Stimulated activated CD4-positive, alpha-beta T cell treated with anti-CD3 and anti-CD28 coated beads, TNF-alpha, amount 100 ng/mL, for 4 hours (primary cell): Measurements from ENCODE around the gene EED.
"Not testable (repeated sequence)": the region's sequence is repeated elsewhere in the genome, so short reads cannot be mapped to it uniquely, and the experiment has no call there.

ENCODE experiments used
- DNase-seq, 3 experiments: peaks; one replicate each; pipeline ENCODE4 v3.0.0-alpha.2; 2020; ENCODE audit warnings: low read depth in 3 of 3

EED gene

DNA sequence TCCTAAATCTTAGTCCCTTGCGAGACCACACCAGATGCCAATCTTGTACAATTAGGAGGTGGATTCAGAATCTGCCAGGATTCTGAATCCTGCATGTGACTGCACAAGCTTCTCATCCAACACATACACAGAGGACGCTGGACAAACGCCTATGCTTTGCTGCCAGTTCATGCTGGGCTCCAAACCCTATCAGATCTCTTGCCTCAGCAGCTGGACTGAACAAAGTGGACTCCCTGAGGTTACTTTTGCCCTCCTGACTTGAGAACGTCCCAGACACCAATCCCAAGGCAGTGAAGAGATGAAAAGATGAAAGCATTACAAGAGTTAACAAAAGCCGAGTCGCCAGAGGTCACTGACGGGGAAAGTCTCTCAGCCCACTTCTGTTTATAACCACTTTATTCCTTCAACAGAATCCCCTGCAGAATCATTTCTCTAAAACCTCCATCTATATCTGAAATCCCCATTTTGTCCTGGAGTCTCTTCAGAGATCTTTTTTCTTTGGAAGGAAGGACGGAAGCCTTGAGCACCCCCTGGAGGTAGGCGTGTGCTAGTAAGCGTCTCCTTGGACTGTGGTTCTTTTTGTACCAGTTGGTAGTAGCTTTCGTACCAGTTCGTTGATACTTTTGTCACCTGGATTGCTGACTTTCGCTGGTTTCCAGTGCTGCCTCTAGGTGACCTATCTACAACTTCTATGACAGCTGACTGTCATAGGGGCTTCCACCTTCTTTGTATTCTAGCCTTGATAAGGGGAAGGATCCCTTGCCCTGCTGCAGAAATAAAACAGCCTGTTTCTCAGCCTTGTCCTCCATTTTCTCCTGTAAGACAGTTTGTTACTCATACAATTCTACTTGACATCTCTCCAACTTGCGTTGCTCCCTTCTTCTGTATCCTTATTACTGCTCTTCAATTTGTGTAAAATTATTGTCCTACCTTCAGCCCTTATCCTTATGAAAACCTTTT lies 26.1 kb upstream of the EED start:
- peak; percentile 18 to 34 (median 28) for DNase-seq

DNA sequence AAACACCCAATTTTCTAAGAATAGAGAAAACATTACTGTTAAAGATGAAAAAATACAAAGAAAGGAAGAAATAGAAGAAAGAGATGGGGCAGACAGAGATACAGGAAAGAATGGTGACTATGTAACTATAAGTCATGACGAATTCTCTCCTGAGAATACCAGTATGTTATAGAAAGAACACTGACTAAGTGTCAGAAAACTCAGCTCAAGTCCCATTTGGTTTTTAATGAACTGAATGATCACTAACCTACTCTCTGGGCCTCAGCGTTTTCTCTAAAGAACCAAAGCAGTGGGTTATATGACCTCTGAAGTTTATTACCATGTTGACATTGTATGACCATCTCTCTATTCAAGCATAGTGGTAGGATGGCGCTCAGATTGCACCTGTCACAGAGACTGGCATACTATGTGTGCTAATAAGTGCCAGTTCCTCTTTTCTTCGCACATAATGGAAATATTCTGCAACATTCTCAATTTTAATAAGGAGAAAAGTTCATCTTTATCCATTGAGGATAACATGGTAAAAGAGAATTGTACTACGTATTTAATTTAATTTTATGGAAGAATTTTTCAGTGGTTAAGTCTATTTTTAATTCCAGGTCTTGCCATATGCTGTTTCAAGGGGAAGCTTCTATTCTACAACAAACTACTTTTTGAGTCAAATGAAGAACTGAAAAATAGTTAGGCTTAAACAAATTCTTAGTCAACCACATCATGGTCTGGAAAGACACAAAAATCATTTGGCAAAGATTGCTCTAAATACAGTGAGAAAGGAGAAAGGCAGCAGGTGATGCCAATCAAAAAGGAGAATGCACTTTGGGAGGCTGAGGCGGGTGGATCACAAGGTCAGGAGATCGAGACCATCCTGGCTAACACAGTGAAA lies 25.0 kb upstream of the EED start:
- DNase-seq = no peak

DNA sequence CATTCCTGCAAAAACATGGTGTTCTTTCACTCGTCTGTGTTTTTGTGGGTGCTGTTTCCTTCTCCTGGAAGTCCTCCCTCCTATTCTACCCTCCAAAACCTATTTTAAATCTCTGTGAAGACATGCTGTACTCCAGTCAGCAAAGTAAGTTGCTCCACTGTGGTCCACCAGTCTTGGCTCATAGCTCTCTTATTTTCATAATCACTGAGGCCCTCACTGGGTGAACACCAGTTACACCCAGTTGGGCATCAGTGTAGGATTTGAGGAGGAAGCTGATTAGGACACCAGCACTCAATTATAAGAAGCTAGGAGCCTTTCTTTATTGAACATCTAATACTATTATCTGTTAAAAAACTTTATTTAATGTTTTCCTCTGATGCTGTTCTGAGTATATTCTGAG lies 23.9 kb upstream of the EED start:
- DNase-seq = no peak

DNA sequence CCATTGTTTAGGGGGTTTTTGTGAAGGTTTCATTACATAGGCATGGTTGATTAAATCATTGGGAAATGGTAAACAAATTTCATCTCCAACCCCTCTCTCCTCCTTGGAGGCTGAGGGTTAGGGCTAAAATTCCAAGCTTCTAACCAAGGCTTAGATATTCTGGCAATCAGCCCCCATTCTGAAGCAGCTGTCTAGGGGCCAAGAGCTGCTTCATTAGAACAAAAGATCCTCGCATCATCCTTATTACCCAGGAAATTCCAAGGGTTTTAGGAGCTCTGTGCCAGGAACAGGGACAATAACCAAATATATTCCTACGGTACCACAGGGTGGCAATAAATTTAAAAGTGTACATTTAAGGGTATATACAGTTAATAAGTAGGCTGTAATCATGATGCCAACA lies 22.5 kb upstream of the EED start:
- no peak for DNase-seq

DNA sequence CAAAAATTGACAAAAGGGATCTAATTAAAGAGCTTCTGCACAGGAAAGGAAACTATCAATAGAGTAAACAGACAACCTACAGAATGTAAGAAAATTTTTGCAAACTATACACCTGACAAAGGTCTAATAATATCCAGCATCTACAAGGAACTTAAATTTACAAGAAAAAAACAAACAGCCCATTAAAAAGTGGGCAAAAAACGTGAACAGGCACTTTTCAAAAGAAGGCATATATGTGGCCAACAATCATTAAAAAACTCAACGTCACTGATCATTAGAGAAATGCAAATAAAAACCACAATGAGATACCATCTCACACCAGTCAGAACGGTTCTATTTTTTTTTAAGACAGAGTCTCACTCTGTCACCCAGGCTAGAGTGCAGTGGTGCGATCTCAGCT lies 20.0 kb upstream of the EED start:
- not testable (repeated sequence) for DNase-seq

DNA sequence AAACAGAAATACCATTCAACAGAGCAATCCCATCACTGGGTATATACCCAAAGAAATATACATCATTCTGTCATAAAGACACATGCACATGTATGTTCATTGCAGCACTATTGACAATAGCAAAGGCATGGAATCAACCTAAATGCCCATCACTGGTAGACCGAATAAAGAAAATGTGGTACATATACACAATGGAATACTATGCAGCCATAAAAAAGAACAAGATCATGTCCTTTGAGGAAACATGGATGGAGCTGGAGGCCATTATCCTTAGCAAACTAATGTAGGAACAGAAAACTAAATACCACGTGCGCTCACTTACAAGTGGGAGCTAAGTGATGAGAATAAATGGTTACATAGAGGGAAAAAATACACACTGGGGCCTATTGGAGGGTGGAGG lies 19.2 kb upstream of the EED start:
- not testable (repeated sequence) for DNase-seq

DNA sequence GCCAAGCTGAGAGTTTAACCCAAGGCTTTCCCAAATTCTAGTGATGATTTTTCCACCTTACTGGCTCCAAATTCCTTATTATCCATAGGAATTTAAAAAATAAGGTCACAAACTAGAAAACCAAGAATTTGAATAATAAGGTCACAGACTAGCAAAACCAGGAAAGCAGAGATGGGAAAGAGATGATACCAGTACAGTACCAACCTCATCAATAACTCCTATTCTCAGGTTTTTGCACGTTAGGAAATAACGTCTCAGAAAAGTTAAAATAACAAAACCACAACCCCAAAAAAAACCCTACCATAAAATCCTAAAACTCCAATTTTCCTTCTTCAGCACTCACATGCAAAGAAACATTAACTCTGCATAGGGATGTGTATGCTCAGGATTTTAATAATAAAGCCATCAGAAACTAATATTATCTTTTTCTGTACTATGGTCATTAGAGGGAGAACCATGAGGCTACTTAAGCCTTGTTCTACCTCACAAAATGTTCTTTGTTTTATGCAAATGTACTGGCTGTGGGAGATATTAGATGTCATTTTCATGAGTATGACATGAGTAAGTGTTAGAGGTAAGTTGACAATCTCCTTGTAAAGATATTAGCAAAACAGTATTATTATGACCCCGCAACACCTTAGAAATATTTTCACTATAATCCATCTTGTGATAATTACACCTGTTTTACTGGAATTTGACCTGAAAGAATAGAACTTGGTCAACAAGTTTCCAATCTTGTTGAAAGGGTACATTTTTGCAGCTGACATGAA lies 16.1 kb upstream of the EED start:
- no peak for DNase-seq

DNA sequence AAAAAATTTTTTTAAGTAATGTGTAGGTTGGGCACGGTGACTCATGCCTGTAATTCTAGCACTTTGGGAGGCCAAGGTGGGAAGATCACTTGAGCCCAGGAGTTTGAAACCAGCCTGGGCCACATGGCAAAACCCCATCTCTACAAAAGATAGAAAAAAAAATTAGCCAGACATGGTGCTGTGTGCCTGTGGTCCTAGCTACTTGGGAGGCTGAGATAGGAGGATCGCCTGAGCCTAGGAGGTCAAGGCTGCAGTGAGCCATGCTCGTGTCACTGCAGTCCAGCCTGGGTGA lies 15.6 kb upstream of the EED start:
- DNase-seq = peak in 1 of 3 experiments; percentile 14

DNA sequence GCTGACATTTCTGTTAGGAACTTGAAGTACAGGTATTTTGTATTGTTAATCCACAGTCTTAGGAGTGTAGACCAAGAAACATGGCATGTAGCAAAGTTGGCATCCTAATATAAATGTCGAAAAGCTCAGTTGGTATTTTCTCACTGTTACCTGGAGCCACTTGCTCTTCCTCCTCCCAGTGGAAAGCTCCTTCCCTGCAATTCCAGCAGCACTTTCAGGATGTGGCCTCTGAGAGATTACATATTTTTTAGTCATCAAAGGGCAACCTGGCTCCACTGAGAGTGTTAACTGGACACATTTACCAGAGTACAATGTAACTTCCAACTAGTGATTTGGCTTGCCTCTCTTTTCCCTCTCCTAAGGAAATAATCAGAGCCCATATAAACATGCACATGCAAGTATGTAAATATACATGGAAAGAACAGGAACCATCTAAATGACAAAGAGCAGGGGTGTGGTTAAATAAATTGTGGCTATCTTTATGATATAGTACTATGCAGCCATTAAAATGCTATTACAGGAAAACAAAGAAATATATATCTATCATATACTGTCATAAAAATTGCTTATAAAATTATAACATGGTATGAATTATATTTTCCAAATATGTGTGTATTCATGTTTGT lies 14.3 kb upstream of the EED start:
- no peak for DNase-seq

DNA sequence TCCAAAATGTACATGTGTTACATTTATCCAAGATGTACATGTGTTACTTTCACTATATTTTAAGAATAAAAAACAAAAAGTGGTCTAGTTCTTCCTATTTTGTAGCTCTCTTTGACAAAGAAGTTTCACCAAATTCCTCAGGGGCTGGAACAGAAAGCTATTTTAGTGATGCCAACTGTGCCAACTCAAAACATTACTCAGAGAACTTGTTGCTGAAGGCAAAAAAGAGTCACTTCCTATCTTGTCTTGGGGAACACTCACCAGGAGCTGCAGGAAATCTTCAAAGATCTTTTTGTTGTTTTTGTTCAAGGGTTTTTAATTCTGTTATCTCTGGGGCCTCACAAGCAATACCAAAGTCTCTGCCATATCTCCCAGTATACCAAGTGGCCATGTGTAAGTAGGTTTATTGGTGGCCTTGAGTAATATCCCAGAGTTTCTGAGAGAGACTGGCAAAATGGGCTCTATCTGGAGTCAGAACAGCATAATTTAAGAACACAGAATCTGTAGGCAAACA lies 13.6 kb upstream of the EED start:
- no peak for DNase-seq

DNA sequence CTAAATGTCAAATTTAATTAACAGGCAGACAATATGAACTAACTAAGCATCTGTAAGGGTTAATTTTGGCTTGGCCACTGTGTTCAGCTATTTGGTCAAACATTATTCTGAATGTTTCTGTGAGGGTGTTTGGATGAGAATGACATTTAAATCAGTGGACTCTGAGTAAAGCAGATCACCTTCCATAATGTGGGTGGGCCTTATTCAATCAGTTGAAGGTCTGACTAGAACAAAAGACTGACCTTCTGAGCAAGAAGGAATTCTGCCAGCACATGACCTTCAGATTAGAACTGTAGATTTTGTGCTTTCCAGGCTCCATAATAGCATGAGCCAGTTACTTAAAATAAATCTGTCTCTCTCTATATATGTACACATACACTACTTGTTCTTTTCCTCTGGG lies 12.0 kb upstream of the EED start:
- no peak for DNase-seq

DNA sequence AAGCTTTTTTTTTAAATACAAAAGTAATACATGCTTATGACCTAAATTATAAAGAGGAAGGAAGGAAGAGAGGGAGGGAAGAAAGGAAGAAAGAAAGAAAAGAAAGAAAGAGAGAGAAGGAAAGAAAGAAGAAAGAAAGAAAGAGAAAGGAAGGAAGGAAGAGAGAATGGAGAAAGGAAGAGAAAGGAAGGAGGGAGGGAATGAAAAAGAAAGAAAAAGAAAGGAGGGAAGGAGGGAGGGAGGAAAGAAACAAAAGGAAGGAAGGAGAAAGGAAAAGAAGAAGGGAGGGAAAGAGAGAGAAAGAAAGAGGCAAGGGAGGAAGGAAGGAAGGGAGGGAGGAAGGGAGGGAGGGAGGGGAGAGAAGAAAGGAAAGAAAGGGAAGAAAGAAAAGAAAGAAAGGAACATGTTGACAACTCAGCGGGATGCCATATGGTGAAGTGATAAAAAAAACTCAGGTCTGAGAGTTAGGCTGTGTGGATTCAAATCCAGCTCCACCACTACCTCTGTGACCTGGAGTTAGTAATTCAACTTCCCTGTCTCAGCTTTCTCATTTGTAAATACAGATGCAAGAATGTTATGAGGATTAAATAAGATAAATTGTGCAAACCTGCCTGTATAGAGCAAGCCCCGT lies 9.6 kb upstream of the EED start:
- no peak for DNase-seq

DNA sequence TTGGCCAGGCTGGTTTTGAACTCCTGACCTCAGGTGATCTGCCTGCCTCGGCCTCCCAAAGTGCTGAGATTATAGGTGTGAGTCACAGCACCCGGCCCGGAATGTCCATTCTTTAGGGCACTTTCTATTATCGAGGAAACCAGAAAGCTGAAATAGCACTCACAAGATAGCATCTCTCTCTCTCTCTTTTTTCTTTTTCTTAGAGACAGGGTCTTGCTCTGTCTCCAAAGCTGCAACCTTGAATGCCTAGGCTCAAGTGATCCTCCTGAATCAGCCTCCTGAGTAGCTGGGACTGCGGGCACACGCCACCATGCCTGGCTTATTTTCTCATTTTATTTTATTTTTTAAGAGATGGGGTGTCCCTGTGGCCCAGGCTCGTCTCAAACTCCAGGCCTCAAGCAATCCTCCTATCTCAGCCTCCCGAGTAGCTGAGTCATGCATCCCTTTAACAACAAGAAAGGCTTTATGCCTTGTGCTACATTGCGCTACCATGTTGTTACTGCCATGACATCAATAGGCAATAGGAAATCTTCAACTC lies 7.2 kb upstream of the EED start:
- no peak for DNase-seq

DNA sequence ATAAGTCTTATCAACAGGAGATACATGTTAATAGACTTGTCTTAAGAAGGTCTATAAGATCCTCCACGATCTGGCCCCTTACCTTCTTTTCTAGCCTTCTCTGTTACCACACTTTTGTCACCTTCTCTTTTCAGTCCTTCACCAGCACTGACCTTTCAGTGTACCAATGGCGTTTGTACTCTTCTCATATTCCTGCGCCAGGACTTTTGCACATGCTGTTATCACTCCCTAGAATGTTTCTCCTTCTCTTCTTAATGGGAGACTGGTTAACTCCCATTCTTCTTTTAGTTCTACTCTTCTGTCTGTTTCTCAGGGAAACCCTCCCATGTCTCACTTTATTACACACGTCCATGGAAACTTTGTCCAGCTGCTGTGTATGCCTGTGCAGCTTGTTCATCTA lies 4.4 kb upstream of the EED start:
- no peak for DNase-seq

DNA sequence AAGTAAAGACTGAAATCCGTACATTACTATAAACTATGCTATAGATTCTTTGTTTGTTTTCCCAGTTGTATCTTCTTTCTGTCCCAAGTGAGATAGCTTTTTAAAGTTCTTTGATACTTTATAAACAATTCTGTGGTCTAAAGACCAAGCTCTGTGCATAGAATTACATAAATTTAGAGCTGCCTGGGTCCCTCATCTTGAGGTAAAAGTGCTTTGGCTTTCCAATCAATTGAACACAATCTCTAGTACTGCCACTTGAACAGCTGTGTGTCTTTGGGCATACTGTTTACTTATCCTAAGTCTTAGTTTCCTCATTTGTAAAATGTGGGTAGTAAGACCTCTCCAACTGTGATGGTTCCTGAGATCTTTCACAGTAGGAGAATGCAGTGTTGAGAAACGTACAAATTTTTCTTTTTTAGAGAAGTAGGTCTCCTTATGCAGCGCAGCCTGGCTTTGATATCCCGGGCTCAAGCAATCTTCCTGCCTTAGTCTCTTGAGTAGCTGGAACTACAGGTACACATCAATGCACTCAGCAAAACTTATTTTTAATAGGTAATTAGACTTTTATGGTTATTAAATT lies 2.5 kb upstream of the EED start:
- DNase-seq = no peak

DNA sequence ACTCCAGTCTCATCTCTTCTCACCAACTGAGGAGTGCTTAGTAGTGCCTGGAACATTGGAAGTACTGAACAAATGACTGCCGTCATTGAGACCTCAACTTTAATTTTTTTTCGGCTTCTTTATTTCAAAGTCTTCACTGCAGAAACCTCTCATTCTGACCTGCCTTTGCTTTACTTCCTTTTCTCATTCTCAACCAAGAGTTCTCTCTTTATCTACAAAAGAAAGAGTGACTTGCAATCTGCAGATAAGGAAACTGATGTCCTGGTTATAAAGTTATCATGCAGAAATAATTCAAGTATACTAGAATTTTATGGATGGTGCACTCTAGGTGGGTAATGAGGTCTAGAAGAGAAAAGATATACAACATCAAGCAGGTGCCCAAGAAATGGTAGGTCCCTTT lies 1.2 kb upstream of the EED start:
- DNase-seq = no peak

DNA sequence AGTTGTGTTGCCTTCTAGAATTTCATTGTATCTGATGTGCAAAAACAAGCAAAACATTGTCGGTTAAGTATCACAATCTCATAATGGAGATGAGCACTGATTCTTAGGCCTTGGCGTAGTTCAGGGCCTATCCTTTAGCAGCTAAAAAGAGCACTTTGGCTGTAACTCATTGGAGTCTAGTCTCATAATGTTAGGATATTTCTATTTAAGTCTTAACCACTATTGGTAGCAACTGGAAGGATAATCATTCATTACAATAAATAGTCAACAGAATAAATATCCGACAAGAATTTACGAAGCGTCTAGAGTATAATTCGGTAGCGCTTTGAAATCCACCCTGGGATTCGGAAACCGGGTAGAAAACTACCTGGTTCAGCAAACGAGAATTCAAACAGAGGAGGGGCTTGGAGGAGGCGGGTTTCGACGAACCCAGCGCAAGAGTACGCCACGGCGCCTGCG lies 461 bp upstream of the EED start:
- DNase-seq = peak in 2 of 3 experiments; percentile 79 to 86

DNA sequence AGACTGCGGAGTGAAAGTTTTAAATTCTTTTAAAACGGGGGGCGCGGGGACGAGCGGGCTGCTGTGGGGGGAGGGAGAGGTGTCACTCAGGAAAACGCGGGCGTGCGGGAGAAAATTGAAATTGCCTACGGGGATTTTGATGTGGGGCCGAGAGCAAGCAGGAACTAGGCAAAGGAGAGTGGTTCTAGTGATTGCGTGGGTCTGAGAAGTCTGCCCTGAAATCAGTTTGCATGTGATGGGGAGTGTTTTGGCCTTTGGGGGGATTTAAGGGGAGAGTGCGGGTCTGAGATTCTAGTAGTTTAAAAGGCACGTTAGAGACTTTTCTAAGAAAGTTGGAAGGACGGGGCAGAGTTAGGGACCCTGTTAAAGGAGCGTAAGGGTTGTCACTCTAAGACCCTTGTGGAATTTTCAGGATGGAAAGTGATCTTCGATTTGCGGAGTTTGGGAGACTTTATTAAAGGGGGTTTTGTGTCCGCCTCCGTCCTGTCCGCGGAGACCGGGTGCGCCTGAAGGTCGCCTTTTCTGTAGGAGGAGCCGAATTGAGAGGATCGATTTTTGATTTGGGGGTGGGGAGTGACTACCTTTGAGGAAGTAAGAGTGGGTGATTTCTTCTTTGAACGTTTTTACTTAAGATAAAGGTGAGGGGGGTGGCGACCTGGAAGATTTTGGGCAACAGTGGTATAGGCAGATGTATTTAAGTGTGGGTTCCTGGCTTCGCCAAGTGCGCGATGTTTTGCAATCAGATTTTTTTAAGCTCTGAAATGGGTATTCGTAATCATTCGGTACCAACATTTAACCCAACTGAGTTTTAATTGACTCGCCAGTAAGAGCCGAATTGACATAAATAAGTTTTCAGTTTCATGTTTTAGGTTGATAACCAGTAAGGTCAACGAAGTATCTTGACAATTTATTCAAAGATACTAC lies 1.1 kb downstream of the EED start:
- peak in 1 of 3 experiments; percentile 13 for DNase-seq

DNA sequence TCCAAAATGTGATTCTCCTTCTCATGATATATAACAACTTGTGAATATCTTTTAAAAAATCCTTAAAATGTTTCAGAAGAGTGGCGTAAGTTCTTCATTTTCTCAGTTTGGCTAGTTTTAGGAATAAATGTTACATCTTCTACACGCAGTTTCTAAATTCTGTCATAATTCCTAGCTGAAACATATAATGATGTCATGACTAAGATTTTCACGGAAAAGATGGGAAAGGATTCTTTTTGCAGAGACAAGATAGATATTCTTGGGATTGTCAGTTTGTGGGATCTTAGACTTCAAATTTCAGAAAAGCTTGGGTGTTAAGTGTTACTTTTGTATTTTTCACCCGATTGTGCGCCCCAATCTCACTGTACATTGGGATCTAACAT lies 1.7 kb downstream of the EED start:
- DNase-seq = no peak
